Prostate gland (tissue), 2 donors: Measurements from ENCODE around the gene POU3F2. TPM values are rescaled to one million over a fixed set of nuclear protein-coding genes. Genes with fewer than 3 reads are reported as not detected.
A peak's percentile ranks its signal among the peaks of the same experiment; 100 is the strongest.

Experiments used
- DNase-seq: peaks from one replicate; pipeline ENCODE4 v3.0.0-alpha.2; 2019; ENCODE audit warnings: low spot score
- H3K27ac ChIP-seq, 2 donors: fragments of 200-600 bp; sonication (generic); 2 replicates each; pipeline ENCODE4 v1.5.1; 2017 to 2019
- H3K27me3 ChIP-seq: fragments of 200-600 bp; sonication (generic); replicated peaks from 2 replicates; pipeline ENCODE4 v1.5.1; 2019; ENCODE audit not compliant: insufficient read depth
- H3K36me3 ChIP-seq, 2 donors: fragments of 200-600 bp; sonication (generic); 1 replicate in 1 of 2; 2 replicates in 1 of 2; pipeline versions ENCODE4 v1.5.1 to v1.8.1; 2017 to 2019
- H3K4me1 ChIP-seq: fragments of 200-600 bp; sonication (generic); replicated peaks from 2 replicates; pipeline ENCODE4 v1.5.1; 2019
- H3K4me3 ChIP-seq, 2 donors: fragments of 200-600 bp; sonication (generic); 2 replicates each; pipeline ENCODE4 v1.5.1; 2017 to 2019
- H3K9me3 ChIP-seq: fragments of 200-600 bp; sonication (generic); 2 replicates; pipeline ENCODE4 v1.5.1; 2017
- CTCF ChIP-seq, 4 experiments: fragments of 200-600 bp in 2 of 4; fragments of 450-650 bp in 2 of 4; sonication (generic) in 2 of 4; IDR thresholded peaks; 1 replicate in 3 of 4; 2 replicates in 1 of 4; pipeline ENCODE4 v1.5.1; 2016 to 2019; ENCODE audit warnings: antibody characterized with exemption in 4 of 4, mild to moderate bottlenecking in 2 of 4, moderate library complexity in 2 of 4
- POLR2A ChIP-seq: fragments of 450-650 bp; IDR thresholded peaks from one replicate; pipeline ENCODE4 v1.6.1; 2016; ENCODE audit warnings: antibody characterized with exemption, mild to moderate bottlenecking
- POLR2AphosphoS5 ChIP-seq: sonication (generic); formaldehyde crosslinking; IDR thresholded peaks from one replicate; pipeline ENCODE4 v1.6.1; 2017; ENCODE audit warnings: antibody characterized with exemption
- WGBS: methylation state at CpG from one replicate; pipeline ENCODE4 v1.1.5; 2018; 5-methylcytosine and 5-hydroxymethylcytosine counted together
- intact Hi-C: fragments of 100-400 bp; cut with DNase I; formaldehyde crosslinking; loops from one replicate; pipeline ENCODE4 v1.14.2; 2022
- total RNA-seq, 2 donors: library from RNA; depleted of rRNA; stranded (reverse); fragments of >200 nt; gene quantifications; one replicate each; pipeline ENCODE4 v1.1.0, GENCODE V29; 2016

The POU3F2 gene
- total RNA-seq, 2 donors from 2014 or later: not detected

GRCh38 chr6:98831057-98831958, 3.1 kb upstream of the POU3F2 start:
- H3K4me3 ChIP-seq: no peak overlapping the region
- DNase-seq: no peak

GRCh38 chr6:98831959-98832283, 2.5 kb upstream of the POU3F2 start:
- Histone ChIP-seq H3K9me3 (no peaks in the 10 kb centered on the region), H3K27ac (no peak overlapping the region), H3K4me1 (peaks cover 9% of the 10 kb centered on the region), H3K4me3 (no peak overlapping the region), H3K36me3 (no peaks in the 10 kb centered on the region), H3K27me3 (peaks cover 54% of the 10 kb centered on the region)
- no peak for TF ChIP-seq CTCF (IDR thresholded peaks at IDR 0.05)
- no peak for TF ChIP-seq POLR2AphosphoS5
- no peak for TF ChIP-seq POLR2A
- intact Hi-C loops: no loop called here
- DNase-seq: no peak
- WGBS: 4% methylated on average over 11 of the region's 11 CpGs

More at GRCh38 chr6:98831057-98831958, 3.1 kb upstream of the POU3F2 start:
- intact Hi-C loops: no loop called here
- Histone ChIP-seq H3K9me3 (no peaks in the 10 kb centered on the region), H3K27me3 (peaks cover 53% of the 10 kb centered on the region), H3K27ac (no peak overlapping the region), H3K36me3 (no peaks in the 10 kb centered on the region), H3K4me1 (peaks cover 9% of the 10 kb centered on the region)
- no peak for TF ChIP-seq POLR2A
- TF ChIP-seq POLR2AphosphoS5: no peak
- TF ChIP-seq CTCF (IDR thresholded peaks at IDR 0.05): no peak
- WGBS: 3% methylated on average over 57 of the region's 58 CpGs

- Histone ChIP-seq H3K4me1 (peaks cover 9% of the 10 kb centered on the region), H3K9me3 (no peaks in the 10 kb centered on the region), H3K27ac (no peak overlapping the region), H3K4me3 (no peak overlapping the region), H3K36me3 (no peaks in the 10 kb centered on the region), H3K27me3 (peaks cover 58% of the 10 kb centered on the region)
- intact Hi-C loops: no loop called here
- no peak for TF ChIP-seq CTCF (IDR thresholded peaks at IDR 0.05)
- no peak for TF ChIP-seq POLR2A
- no peak for TF ChIP-seq POLR2AphosphoS5
- no peak for DNase-seq
- 2% methylated on average over 51 of the region's 59 CpGs for WGBS
Measured at GRCh38 chr6:98832284-98833056, 1.9 kb upstream of the POU3F2 start.

- no peak for DNase-seq
- TF ChIP-seq CTCF (IDR thresholded peaks at IDR 0.05): no peak
- TF ChIP-seq POLR2AphosphoS5: no peak
- TF ChIP-seq POLR2A: no peak
- Histone ChIP-seq H3K27me3 (peaks cover 54% of the 10 kb centered on the region), H3K4me3 (peak overlapping the region in 1 of 2 donors; percentile 33), H3K9me3 (no peaks in the 10 kb centered on the region), H3K36me3 (no peaks in the 10 kb centered on the region), H3K27ac (no peak overlapping the region), H3K4me1 (peaks cover 9% of the 10 kb centered on the region)
- WGBS: 1% methylated on average over 24 of the region's 26 CpGs
- intact Hi-C loops: no loop called here
Measured at GRCh38 chr6:98833057-98833306, 1.4 kb upstream of the POU3F2 start.
